ENCODE data around the gene TRIM50. TPM values are rescaled to one million over a fixed set of nuclear protein-coding genes. Genes with fewer than 3 reads are reported as not detected.

Gene TRIM50
- total and polyA plus RNA-seq, 2 of the 13 experiments (the other 11 are each of a cell fraction or from before 2014, with no cell fraction given) = 4.2 to 24.5 TPM

- TF ChIP-seq SP4 (CRISPR knock-in tag; IDR thresholded peaks at IDR 0.05) (no peak), ZNF543 (CRISPR knock-in tag; IDR thresholded peaks at IDR 0.05) (peak; percentile 90), BRD4 (CRISPR knock-in tag; IDR thresholded peaks at IDR 0.05) (peak; percentile 90), ZBTB20 (CRISPR knock-in tag; IDR thresholded peaks at IDR 0.05; ENCODE audit: borderline replicate concordance, low read depth) (peak; percentile 88), CBX1 (IDR thresholded peaks at IDR 0.05; ENCODE audit: low read depth) (peak; percentile 27), SNAPC4 (CRISPR knock-in tag; IDR thresholded peaks at IDR 0.05) (0 out of 2 replicates have a peak, but pooled peaks have one; percentile 75), PAWR (CRISPR knock-in tag; IDR thresholded peaks at IDR 0.05; ENCODE audit: borderline replicate concordance) (peak; percentile 65; the same call in 1 of the 2 replicates), ZHX2 (IDR thresholded peaks at IDR 0.05; ENCODE audit: low read depth) (peak; percentile 61), ZHX2 (CRISPR knock-in tag; IDR thresholded peaks at IDR 0.05; ENCODE audit: borderline replicate concordance) (no peak), YEATS4 (CRISPR knock-in tag; IDR thresholded peaks at IDR 0.05; ENCODE audit: borderline replicate concordance) (peak; percentile 89), ZNF530 (CRISPR knock-in tag; IDR thresholded peaks at IDR 0.05; ENCODE audit: low read depth) (no peak), TRIM22 (IDR thresholded peaks at IDR 0.05) (no peak), ZNF775 (CRISPR knock-in tag; IDR thresholded peaks at IDR 0.05; ENCODE audit: borderline replicate concordance) (0 out of 2 replicates have a peak, but pooled peaks have one; percentile 50), ZNF274 (CRISPR knock-in tag; IDR thresholded peaks at IDR 0.05) (peak; percentile 68; the same call in 1 of the 2 replicates), ZNF225 (CRISPR knock-in tag; IDR thresholded peaks at IDR 0.05) (peak; percentile 41; the same call in 1 of the 2 replicates), ZSCAN22 (CRISPR knock-in tag; IDR thresholded peaks at IDR 0.05) (peak; percentile 70; the same call in 1 of the 2 replicates), ZFP37 (CRISPR knock-in tag; IDR thresholded peaks at IDR 0.05; ENCODE audit: borderline replicate concordance) (peak; percentile 90; the same call in 1 of the 2 replicates), YY1 (IDR thresholded peaks at IDR 0.05; ENCODE audit: insufficient read depth, insufficient replicate concordance, low read depth, low read length) (peak; percentile 81)
These were observed 19.1 kb downstream of the TRIM50 start, which contains the start of gene NSUN5 (continued) for GRCh38 chr7:73308665-73309214.
